GM12878 (cell line): ENCODE data around the gene RRBP1. TPM values are rescaled to one million over a fixed set of nuclear protein-coding genes. Genes with fewer than 3 reads are reported as not detected.

Source experiments
- ATAC-seq: fragments of 200-7000 bp; cut with Tn5 transposase; 3 replicates; pipeline ENCODE4 v1.9.1; 2020; ENCODE audit warnings: mild to moderate bottlenecking, moderate library complexity
- BruUV-seq: library from RNA; stranded (reverse); fragments of 400-500 nt; replicated peaks from 2 replicates; lab custom pipeline; 2021; lab: Mats Ljungman, UMichigan
- CTCF ChIA-PET: fragments of 300-600 bp; sonication (Branson Sonifier 250); formaldehyde crosslinking; extraction: SDS; loops from one replicate; lab custom pipeline; 2021; ENCODE audit warnings: inconsistent platforms; lab: Yijun Ruan, JAX
- POLR2A ChIA-PET: fragments of 350-600 bp; formaldehyde crosslinking; extraction: SDS; loops from one replicate; lab custom pipeline; 2021; ENCODE audit warnings: inconsistent platforms; lab: Charles Lee
- RAD21 ChIA-PET: fragments of 300-600 bp; sonication (Branson Sonifier 250); formaldehyde crosslinking; loops from one replicate; lab custom pipeline; 2023; ENCODE audit warnings: antibody characterized with exemption; ENCODE audit not compliant: unreplicated experiment; lab: Charles Lee
- SMC1A ChIA-PET: fragments of 300-600 bp; sonication (Branson Sonifier 250); formaldehyde crosslinking; loops from one replicate; lab custom pipeline; 2023; ENCODE audit not compliant: unreplicated experiment, uncharacterized antibody; lab: Charles Lee
- DNase-seq: peaks from one replicate; pipeline ENCODE4 v3.0.0-alpha.2; 2011; ENCODE audit warnings: low read depth, low spot score
- FAIRE-seq: peaks from 3 replicates; lab custom pipeline; 2011; peaks lifted over from hg19 to GRCh38; lab: Jason Lieb, UNC
- H2AFZ ChIP-seq: 2 replicates; pipeline ENCODE4 v1.6.0; 2011; ENCODE audit warnings: low read depth, low read length, control low read depth; ENCODE audit not compliant: control insufficient read depth
- H3K27ac ChIP-seq: 2 replicates; pipeline ENCODE4 v1.5.1; 2011; ENCODE audit warnings: control low read depth; ENCODE audit not compliant: control insufficient read depth, insufficient read depth
- H3K27me3 ChIP-seq, 2 experiments: replicated peaks in 1 of 2; 2 replicates each; pipeline versions ENCODE4 v1.6.0 to v1.6.1; 2011; ENCODE audit warnings: low read length in 1 of 2; ENCODE audit not compliant: control insufficient read depth in 2 of 2, insufficient read depth in 2 of 2
- H3K36me3 ChIP-seq, 2 experiments: 2 replicates each; pipeline ENCODE4 v1.5.1; 2011; ENCODE audit warnings: low read length in 1 of 2; ENCODE audit not compliant: control insufficient read depth in 2 of 2, insufficient read depth in 2 of 2
- H3K4me1 ChIP-seq: 2 replicates; pipeline ENCODE4 v1.6.1; 2011; ENCODE audit warnings: mild to moderate bottlenecking, low read length, moderate library complexity, mixed read lengths; ENCODE audit not compliant: control insufficient read depth, insufficient read depth
- H3K4me2 ChIP-seq: 2 replicates; pipeline ENCODE4 v1.6.0; 2011; ENCODE audit warnings: control low read depth; ENCODE audit not compliant: control insufficient read depth, insufficient read depth
- H3K4me3 ChIP-seq: fragments of 200-600 bp; sonication (generic); 2 replicates; pipeline ENCODE4 v1.5.1; 2016
- H3K79me2 ChIP-seq: 2 replicates; pipeline ENCODE4 v1.6.0; 2011; ENCODE audit warnings: low read length; ENCODE audit not compliant: control insufficient read depth, insufficient read depth
- H3K9ac ChIP-seq: 2 replicates; pipeline ENCODE4 v1.8.0; 2011; ENCODE audit warnings: low read length, control low read depth, mixed read lengths; ENCODE audit not compliant: control insufficient read depth, insufficient read depth
- H3K9me3 ChIP-seq: replicated peaks from 3 replicates; pipeline ENCODE4 v1.5.1; 2011; ENCODE audit warnings: mild to moderate bottlenecking, low read length; ENCODE audit not compliant: control insufficient read depth, insufficient read depth
- H4K20me1 ChIP-seq: 2 replicates; pipeline ENCODE4 v1.6.0; 2011; ENCODE audit not compliant: control insufficient read depth, insufficient read depth
- BCLAF1 ChIP-seq: fragments of 450-650 bp; IDR thresholded peaks from 2 replicates; pipeline ENCODE4 v1.6.1; 2017; ENCODE audit warnings: antibody characterized with exemption, mild to moderate bottlenecking, moderate library complexity
- CHD2 ChIP-seq: IDR thresholded peaks from 2 replicates; pipeline ENCODE4 v1.6.1; 2011; ENCODE audit warnings: low read depth, low read length, improper control_type of control experiment, borderline replicate concordance
- E2F4 ChIP-seq: IDR thresholded peaks from 2 replicates; pipeline ENCODE4 v1.6.1; 2012; ENCODE audit warnings: low read depth, low read length, improper control_type of control experiment
- E2F8 ChIP-seq: fragments of 450-650 bp; IDR thresholded peaks from 2 replicates; pipeline ENCODE4 v1.6.1; 2018; ENCODE audit warnings: mild to moderate bottlenecking, low read depth, moderate library complexity; ENCODE audit not compliant: partially characterized antibody
- ELK1 ChIP-seq: IDR thresholded peaks from 2 replicates; pipeline ENCODE4 v1.6.1; 2012; ENCODE audit warnings: low read depth, low read length, improper control_type of control experiment
- ESRRA ChIP-seq: IDR thresholded peaks from 2 replicates; pipeline ENCODE4 v1.6.1; 2012; ENCODE audit warnings: mild to moderate bottlenecking, low read length, improper control_type of control experiment
- ETV6 ChIP-seq, 2 experiments: fragments of 450-650 bp in 1 of 2; IDR thresholded peaks in 1 of 2; conservative IDR thresholded peaks in 1 of 2; 2 replicates each; pipeline ENCODE4 v1.6.1; 2014; ENCODE audit warnings: antibody characterized with exemption in 1 of 2, borderline replicate concordance in 1 of 2, low read depth in 1 of 2, mild to moderate bottlenecking in 1 of 2, moderate library complexity in 1 of 2
- GATAD2B ChIP-seq: fragments of 450-650 bp; conservative IDR thresholded peaks from 2 replicates; pipeline ENCODE4 v1.6.1; 2017; ENCODE audit warnings: low read depth, mild to moderate bottlenecking, moderate library complexity
- IKZF2 ChIP-seq, 2 experiments: fragments of 450-650 bp; IDR thresholded peaks; 2 replicates each; pipeline ENCODE4 v1.6.1; 2017; ENCODE audit warnings: mild to moderate bottlenecking in 2 of 2, moderate library complexity in 2 of 2
- NFIC ChIP-seq: IDR thresholded peaks from 2 replicates; pipeline ENCODE4 v1.6.1; 2012; ENCODE audit warnings: low read depth, mild to moderate bottlenecking, inconsistent platforms, low read length, moderate library complexity
- POLR2AphosphoS2 ChIP-seq: IDR thresholded peaks from 2 replicates; pipeline ENCODE4 v1.6.1; 2011; ENCODE audit warnings: low read depth, mild to moderate bottlenecking, low read length, improper control_type of control experiment, moderate library complexity
- SMARCA5 ChIP-seq: fragments of 450-650 bp; IDR thresholded peaks from 2 replicates; pipeline ENCODE4 v1.6.1; 2017; ENCODE audit warnings: mild to moderate bottlenecking
- SRF ChIP-seq, 2 experiments: IDR thresholded peaks; 2 replicates each; pipeline ENCODE4 v1.6.1; 2011; ENCODE audit warnings: low read depth in 2 of 2, low read length in 2 of 2, mild to moderate bottlenecking in 1 of 2, moderate library complexity in 1 of 2
- WGBS: methylation state at CpG from one replicate; pipeline ENCODE4 v1.1.6; 2016; ENCODE audit warnings: low lambda C conversion rate; ENCODE audit not compliant: insufficient replicate concordance, insufficient coverage; ENCODE audit errors: missing lambda C conversion rate; 5-methylcytosine and 5-hydroxymethylcytosine counted together
- in situ Hi-C: fragments of 300-500 bp; cut with MboI; formaldehyde crosslinking; loops from 9 replicates; pipeline ENCODE4 v1.14.3; 2018; ENCODE audit warnings: mixed read lengths
- intact Hi-C: fragments of 100-400 bp; cut with micrococcal nuclease; formaldehyde crosslinking; loops from one replicate; pipeline ENCODE4 v1.14.2; 2022; ENCODE audit not compliant: unreplicated experiment
- polyA plus RNA-seq, 11 experiments: library from polyadenylated mRNA; depleted of rRNA in 4 of 11; unstranded in 6 of 11; stranded (reverse) in 5 of 11; fragments of >200 nt; fragmentation: Nextera tagmentation in 4 of 11; fragmentation: Illumina TruSeq in 1 of 11; extraction: Ambion mirVana in 4 of 11; extraction: Trizol in 1 of 11; gene quantifications; 1 replicate in 1 of 11; 2 replicates in 10 of 11; pipeline versions ENCODE4 v1.2.1 to v1.2.3, GENCODE V29; 2011 to 2016; ENCODE audit warnings: inconsistent platforms in 2 of 11, missing spikeins in 2 of 11, low read depth in 1 of 11
- total RNA-seq, 4 experiments: library from RNA; depleted of rRNA in 3 of 4; stranded (reverse); fragments of >200 nt in 3 of 4; fragmentation: Illumina TruSeq in 1 of 4; extraction: Trizol in 1 of 4; gene quantifications; 2 replicates each; pipeline versions ENCODE4 v1.2.1 to v1.2.3, GENCODE V29; 2013 to 2021
- TF ChIP-seq, protein P1 (sequence below): fragments of 450-650 bp; IDR thresholded peaks from 2 replicates; pipeline ENCODE4 v1.6.1; 2017; ENCODE audit warnings: mild to moderate bottlenecking

Gene RRBP1
- total and polyA plus RNA-seq, 10 of the 15 experiments (the other 5 are each of a cell fraction or from before 2014, with no cell fraction given) = 1.2 to 57.4 (median 24.6) TPM

DNA sequence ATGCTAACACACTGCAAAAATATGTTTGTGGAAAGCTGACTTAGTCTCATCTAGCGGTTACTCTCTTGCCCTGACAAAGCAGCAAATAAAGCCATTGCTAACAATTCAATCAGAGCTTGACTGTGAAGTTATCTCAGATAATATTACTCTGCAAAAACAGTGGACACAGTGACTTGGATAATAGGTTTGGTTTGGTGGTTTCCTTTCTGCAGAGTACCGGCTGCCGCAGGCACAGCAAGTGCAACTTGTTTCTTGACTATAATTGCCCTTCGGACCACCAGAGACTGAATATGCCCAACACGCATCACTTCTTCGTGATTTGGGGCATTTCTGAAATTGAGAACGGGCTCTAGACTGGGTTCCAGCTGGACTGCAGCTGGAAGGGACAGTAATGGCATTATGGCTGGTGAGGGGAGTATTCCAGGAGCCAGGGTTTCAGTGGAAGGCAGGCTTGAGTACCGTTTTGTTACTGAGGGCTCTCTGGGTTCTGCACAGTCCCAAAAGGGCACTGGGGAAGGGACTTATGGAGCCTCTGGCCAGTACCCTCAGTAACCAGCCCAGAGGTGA is 72.1 kb downstream of the RRBP1 start:
- WGBS = 98% methylated on average over 8 of the region's 8 CpGs
- DNase-seq (no peak), FAIRE-seq (no peak), ATAC-seq (no peak)
- no peaks in the 10 kb centered on the region for H3K4me1 ChIP-seq
- ChIA-PET CTCF (no interaction called here), SMC1A (no interaction called here), RAD21 (no interaction called here), POLR2A (no interaction called here)
- H3K27me3 ChIP-seq = no peaks in the 10 kb centered on the region
- no peak overlapping the region for H3K27ac ChIP-seq
- no peaks in the 10 kb centered on the region for H3K79me2 ChIP-seq
- intact Hi-C loops (no loop called here), in situ Hi-C loops (no loop called here)
- no peak overlapping the region for H3K4me3 ChIP-seq
- no peak overlapping the region for H3K9ac ChIP-seq
- H2AFZ ChIP-seq = no peak overlapping the region
- H4K20me1 ChIP-seq = no peaks in the 10 kb centered on the region
- BruUV-seq = no TSS peak
- no peaks in the 10 kb centered on the region for H3K9me3 ChIP-seq
- no peak overlapping the region for H3K4me2 ChIP-seq
- H3K36me3 ChIP-seq = peaks cover 0 to 1% of the 10 kb centered on the region in 2 experiments; a peak in 3 of 4 replicates
- TF ChIP-seq ESRRA (no peak), ELK1 (no peak), ETV6 (conservative IDR thresholded peaks at IDR 0.05 in 1 of 2, IDR thresholded peaks at IDR 0.05 in 1 of 2; ENCODE audit: borderline replicate concordance in 1 of 2, low read depth in 1 of 2) (no peak), CHD2 (no peak), E2F4 (no peak), GATAD2B (no peak), SMARCA5 (no peak), BCLAF1 (no peak), SRF (IDR thresholded peaks at IDR 0.05; ENCODE audit: low read depth in 2 of 2, low read length in 2 of 2) (no peak), IKZF2 (IDR thresholded peaks at IDR 0.05) (no peak), E2F8 (no peak), POLR2AphosphoS2 (no peak), NFIC (no peak)
- TF ChIP-seq, protein P1, sequence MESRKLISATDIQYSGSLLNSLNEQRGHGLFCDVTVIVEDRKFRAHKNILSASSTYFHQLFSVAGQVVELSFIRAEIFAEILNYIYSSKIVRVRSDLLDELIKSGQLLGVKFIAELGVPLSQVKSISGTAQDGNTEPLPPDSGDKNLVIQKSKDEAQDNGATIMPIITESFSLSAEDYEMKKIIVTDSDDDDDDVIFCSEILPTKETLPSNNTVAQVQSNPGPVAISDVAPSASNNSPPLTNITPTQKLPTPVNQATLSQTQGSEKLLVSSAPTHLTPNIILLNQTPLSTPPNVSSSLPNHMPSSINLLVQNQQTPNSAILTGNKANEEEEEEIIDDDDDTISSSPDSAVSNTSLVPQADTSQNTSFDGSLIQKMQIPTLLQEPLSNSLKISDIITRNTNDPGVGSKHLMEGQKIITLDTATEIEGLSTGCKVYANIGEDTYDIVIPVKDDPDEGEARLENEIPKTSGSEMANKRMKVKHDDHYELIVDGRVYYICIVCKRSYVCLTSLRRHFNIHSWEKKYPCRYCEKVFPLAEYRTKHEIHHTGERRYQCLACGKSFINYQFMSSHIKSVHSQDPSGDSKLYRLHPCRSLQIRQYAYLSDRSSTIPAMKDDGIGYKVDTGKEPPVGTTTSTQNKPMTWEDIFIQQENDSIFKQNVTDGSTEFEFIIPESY = no peak
